Type B pancreatic cell (in vitro differentiated cells): ENCODE results near the gene CNNM2. TPM values are rescaled to one million over a fixed set of nuclear protein-coding genes. Genes with fewer than 3 reads are reported as not detected.

Experiments used
- DNase-seq: peaks from one replicate; pipeline ENCODE4 v3.0.0; 2021; ENCODE audit warnings: mixed read lengths; ENCODE audit not compliant: unreplicated experiment; ENCODE audit errors: extremely low spot score
- H3K27ac Mint-ChIP-seq: 2 replicates; pipeline ENCODE4 v1.8.0; 2021; ENCODE audit warnings: mild to moderate bottlenecking, mixed read lengths
- H3K27me3 Mint-ChIP-seq: 2 replicates; pipeline ENCODE4 v1.8.0; 2021; ENCODE audit warnings: mixed read lengths
- H3K36me3 Mint-ChIP-seq: 2 replicates; pipeline ENCODE4 v1.8.0; 2021; ENCODE audit warnings: mixed read lengths
- H3K4me1 Mint-ChIP-seq: one replicate; pipeline ENCODE4 v1.8.0; 2021; ENCODE audit warnings: mixed read lengths; ENCODE audit not compliant: unreplicated experiment
- H3K4me3 Mint-ChIP-seq: 2 replicates; pipeline ENCODE4 v1.8.0; 2021; ENCODE audit warnings: mild to moderate bottlenecking, mixed read lengths
- H3K9me3 Mint-ChIP-seq: 2 replicates; pipeline ENCODE4 v1.8.0; 2021; ENCODE audit warnings: mixed read lengths
- total RNA-seq: library from RNA; stranded (reverse); gene quantifications from 2 replicates; pipeline ENCODE4 v1.2.1, GENCODE V29; 2021; ENCODE audit warnings: low replicate concordance
- TF ChIP-seq, protein P1 (sequence below): fragments of 200-600 bp; sonication (generic); conservative IDR thresholded peaks from 2 replicates; pipeline ENCODE4 v1.5.0; 2021; ENCODE audit warnings: antibody characterized with exemption, mild to moderate bottlenecking

The CNNM2 gene
- total RNA-seq, 1 donor from 2014 or later: 9.8 TPM

DNA sequence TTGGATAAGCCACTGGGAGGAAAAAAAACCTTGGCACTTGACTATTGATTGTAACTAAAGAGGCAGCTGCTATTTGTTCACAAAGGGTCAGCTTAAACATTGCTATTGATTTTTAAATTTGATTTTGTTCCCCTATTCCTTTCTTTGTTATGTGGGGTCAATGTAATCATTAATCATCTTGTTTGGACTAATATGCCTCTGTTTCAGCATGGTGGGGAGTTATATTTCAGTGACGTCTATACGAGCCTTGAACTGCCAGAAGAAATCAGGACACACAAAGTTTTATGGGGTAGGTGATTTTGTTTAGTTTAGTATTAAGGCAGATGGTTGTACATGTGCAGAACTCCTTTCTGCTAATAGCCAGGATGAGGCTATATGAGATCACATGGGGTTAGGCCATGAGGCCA lies 41.3 kb upstream of the CNNM2 start:
- Mint-ChIP-seq H3K36me3 (peaks cover 16% of the 10 kb centered on the region), H3K27me3 (no peaks in the 10 kb centered on the region), H3K27ac (no peak overlapping the region), H3K4me3 (no peak overlapping the region), H3K9me3 (no peaks in the 10 kb centered on the region), H3K4me1 (no peaks in the 10 kb centered on the region)
- TF ChIP-seq, protein P1, sequence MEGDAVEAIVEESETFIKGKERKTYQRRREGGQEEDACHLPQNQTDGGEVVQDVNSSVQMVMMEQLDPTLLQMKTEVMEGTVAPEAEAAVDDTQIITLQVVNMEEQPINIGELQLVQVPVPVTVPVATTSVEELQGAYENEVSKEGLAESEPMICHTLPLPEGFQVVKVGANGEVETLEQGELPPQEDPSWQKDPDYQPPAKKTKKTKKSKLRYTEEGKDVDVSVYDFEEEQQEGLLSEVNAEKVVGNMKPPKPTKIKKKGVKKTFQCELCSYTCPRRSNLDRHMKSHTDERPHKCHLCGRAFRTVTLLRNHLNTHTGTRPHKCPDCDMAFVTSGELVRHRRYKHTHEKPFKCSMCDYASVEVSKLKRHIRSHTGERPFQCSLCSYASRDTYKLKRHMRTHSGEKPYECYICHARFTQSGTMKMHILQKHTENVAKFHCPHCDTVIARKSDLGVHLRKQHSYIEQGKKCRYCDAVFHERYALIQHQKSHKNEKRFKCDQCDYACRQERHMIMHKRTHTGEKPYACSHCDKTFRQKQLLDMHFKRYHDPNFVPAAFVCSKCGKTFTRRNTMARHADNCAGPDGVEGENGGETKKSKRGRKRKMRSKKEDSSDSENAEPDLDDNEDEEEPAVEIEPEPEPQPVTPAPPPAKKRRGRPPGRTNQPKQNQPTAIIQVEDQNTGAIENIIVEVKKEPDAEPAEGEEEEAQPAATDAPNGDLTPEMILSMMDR: no peak
- DNase-seq: no peak

DNA sequence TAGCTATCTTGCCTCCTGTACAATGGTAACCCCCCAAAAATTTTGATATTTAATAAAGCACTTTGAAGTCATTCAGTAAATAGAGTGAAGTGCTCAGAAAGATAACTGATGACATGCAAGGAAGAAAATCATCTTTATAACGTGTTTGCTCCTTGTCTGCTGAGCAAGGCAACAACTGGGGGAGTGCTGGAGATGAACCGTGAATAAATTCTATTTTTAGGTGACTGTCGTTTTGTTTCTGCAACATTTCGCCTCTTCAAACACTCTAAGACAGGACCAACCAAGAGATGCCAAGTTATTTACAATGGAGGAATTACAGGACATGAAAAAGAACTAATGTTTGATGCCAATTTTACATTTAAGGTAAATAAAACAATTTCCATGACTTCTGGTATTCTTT lies 39.5 kb upstream of the CNNM2 start:
- H3K4me1 Mint-ChIP-seq: no peaks in the 10 kb centered on the region
- no peak overlapping the region for H3K27ac Mint-ChIP-seq
- peaks cover 16% of the 10 kb centered on the region for H3K36me3 Mint-ChIP-seq
- H3K4me3 Mint-ChIP-seq: no peak overlapping the region
- no peaks in the 10 kb centered on the region for H3K9me3 Mint-ChIP-seq
- no peaks in the 10 kb centered on the region for H3K27me3 Mint-ChIP-seq
- TF ChIP-seq, protein P1: no peak
- DNase-seq: no peak

DNA sequence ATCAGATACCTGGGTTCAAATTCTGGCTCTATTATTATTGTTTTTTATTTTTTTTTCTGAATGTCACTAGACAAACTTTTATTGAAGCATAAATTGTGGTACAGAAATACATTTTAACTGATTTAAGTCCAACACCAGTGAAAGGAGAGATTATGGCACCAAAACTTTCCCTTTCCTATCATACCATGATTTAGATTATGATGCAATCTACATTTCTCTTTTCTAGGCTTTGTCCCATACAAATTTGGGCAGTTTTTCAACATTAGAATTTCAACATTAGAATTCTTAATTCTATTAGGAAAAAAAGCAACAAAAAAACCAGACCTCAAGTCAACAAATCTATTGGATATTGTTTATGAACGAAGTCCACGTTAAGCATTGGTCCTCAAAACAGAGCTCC lies 37.8 kb upstream of the CNNM2 start:
- TF ChIP-seq, protein P1: no peak
- H3K27me3 Mint-ChIP-seq: no peaks in the 10 kb centered on the region
- H3K4me1 Mint-ChIP-seq: no peaks in the 10 kb centered on the region
- H3K36me3 Mint-ChIP-seq: peaks cover 21% of the 10 kb centered on the region
- no peak overlapping the region for H3K4me3 Mint-ChIP-seq
- DNase-seq: no peak
- no peak overlapping the region for H3K27ac Mint-ChIP-seq
- no peaks in the 10 kb centered on the region for H3K9me3 Mint-ChIP-seq

DNA sequence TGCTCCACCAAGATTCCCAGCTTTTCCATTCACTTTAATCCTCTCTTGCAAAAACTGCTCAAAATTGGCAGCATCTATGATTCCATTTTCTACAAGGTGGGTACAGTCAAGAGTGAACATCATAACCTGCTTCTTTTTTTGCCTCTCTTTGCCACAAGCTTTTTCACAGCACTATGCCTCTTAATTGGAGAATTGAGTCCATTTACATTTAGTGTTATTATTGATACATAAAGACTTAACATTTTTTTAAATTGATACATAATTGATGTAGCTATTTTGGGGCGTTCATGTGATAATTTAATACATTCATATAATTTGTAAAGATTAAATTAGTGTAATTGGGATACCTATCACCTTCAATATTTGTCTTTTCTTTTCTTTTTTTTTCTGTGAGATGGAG lies 30.0 kb upstream of the CNNM2 start:
- DNase-seq: no peak
- no peaks in the 10 kb centered on the region for H3K4me1 Mint-ChIP-seq

GRCh38 chr10:102894466-102895213 lies 23.5 kb upstream of the CNNM2 start:
- no peaks in the 10 kb centered on the region for H3K27me3 Mint-ChIP-seq
- peaks cover 10% of the 10 kb centered on the region for H3K36me3 Mint-ChIP-seq
- DNase-seq: no peak
- no peaks in the 10 kb centered on the region for H3K4me1 Mint-ChIP-seq
- TF ChIP-seq, protein P1: no peak
- no peak overlapping the region for H3K4me3 Mint-ChIP-seq
- no peak overlapping the region for H3K27ac Mint-ChIP-seq
- no peaks in the 10 kb centered on the region for H3K9me3 Mint-ChIP-seq

More for the DNA sequence above, 30.0 kb upstream of the CNNM2 start:
- Mint-ChIP-seq H3K36me3 (peaks cover 19% of the 10 kb centered on the region), H3K9me3 (no peaks in the 10 kb centered on the region), H3K27me3 (no peaks in the 10 kb centered on the region), H3K27ac (no peak overlapping the region), H3K4me3 (no peak overlapping the region)
- TF ChIP-seq, protein P1: no peak

GRCh38 chr10:102900006-102900405 lies 18.1 kb upstream of the CNNM2 start:
- H3K9me3 Mint-ChIP-seq: no peaks in the 10 kb centered on the region

More at GRCh38 chr10:102900006-102900405, 18.1 kb upstream of the CNNM2 start:
- Mint-ChIP-seq H3K36me3 (no peaks in the 10 kb centered on the region), H3K4me1 (no peaks in the 10 kb centered on the region), H3K27ac (no peak overlapping the region), H3K4me3 (no peak overlapping the region), H3K27me3 (no peaks in the 10 kb centered on the region)
- TF ChIP-seq, protein P1: no peak
- DNase-seq: no peak
